Measurements from ENCODE around the gene CDYL. TPM values are rescaled to one million over a fixed set of nuclear protein-coding genes. Genes with fewer than 3 reads are reported as not detected.
A peak's percentile ranks its signal among the peaks of the same experiment; 100 is the strongest.

Gene CDYL
- total RNA-seq, 2 donors from 2014 or later = 55.1 to 58.2 TPM

- WGBS, 2 experiments (ENCODE audit: insufficient coverage in 1 of 2, insufficient read length in 1 of 2) = 20 to 27% methylated on average over 3 to 5 of the region's 7 CpGs
Observed at GRCh38 chr6:4773181-4773580, 3.0 kb upstream of the CDYL start.

GRCh38 chr6:4774296-4774695 is 1.9 kb upstream of the CDYL start:
- WGBS, 2 experiments (ENCODE audit: insufficient coverage in 1 of 2, insufficient read length in 1 of 2) = 17 to 21% methylated on average over 2 to 6 of the region's 6 CpGs
- no peak overlapping the region for H3K9ac ChIP-seq (ENCODE audit: extremely low read depth, low read length, poor library complexity, severe bottlenecking)

More at GRCh38 chr6:4773181-4773580, 3.0 kb upstream of the CDYL start:
- no peaks in the 10 kb centered on the region for H3K4me1 ChIP-seq (ENCODE audit: control insufficient read depth, insufficient read depth, low read length)
- no peak for TF ChIP-seq CTCF (conservative IDR thresholded peaks at IDR 0.05)
- no peak for DNase-seq
- no peaks in the 10 kb centered on the region for H3K27me3 ChIP-seq (ENCODE audit: control insufficient read depth, insufficient read depth, low read length, poor library complexity, severe bottlenecking)
- H3K9ac ChIP-seq (ENCODE audit: extremely low read depth, low read length, poor library complexity, severe bottlenecking) = no peak overlapping the region
- H3K36me3 Mint-ChIP-seq (ENCODE audit: low read depth) = peaks cover 3% of the 10 kb centered on the region
- H3K27me3 Mint-ChIP-seq (ENCODE audit: insufficient read depth) = peaks cover 13% of the 10 kb centered on the region
- no peaks in the 10 kb centered on the region for H3K36me3 ChIP-seq (ENCODE audit: control insufficient read depth, insufficient read depth, low read length)
- H3K9me3 ChIP-seq (ENCODE audit: control insufficient read depth, low read length) = peaks cover 3% of the 10 kb centered on the region
- no peaks in the 10 kb centered on the region for H3K4me1 Mint-ChIP-seq
- peak overlapping the region; percentile 80 for H3K4me3 Mint-ChIP-seq
- H3K9me3 Mint-ChIP-seq = peaks cover 4% of the 10 kb centered on the region
- H3K27ac ChIP-seq (ENCODE audit: low read depth, low read length) = no peak overlapping the region
- no peak overlapping the region for H3K27ac Mint-ChIP-seq
- no peak overlapping the region for H3K4me3 ChIP-seq (ENCODE audit: low read length)

GRCh38 chr6:4774715-4775493 is 1.3 kb upstream of the CDYL start:
- WGBS, 2 experiments (ENCODE audit: insufficient coverage in 1 of 2, insufficient read length in 1 of 2) = 2 to 3% methylated on average over 27 to 47 of the region's 47 CpGs
- H3K9me3 ChIP-seq (ENCODE audit: control insufficient read depth, low read length) = peaks cover 12% of the 10 kb centered on the region
- Mint-ChIP-seq H3K36me3 (ENCODE audit: low read depth) (peaks cover 5% of the 10 kb centered on the region), H3K9me3 (peaks cover 8% of the 10 kb centered on the region), H3K27ac (peak overlapping the region; percentile 76), H3K27me3 (ENCODE audit: insufficient read depth) (peaks cover 27% of the 10 kb centered on the region), H3K4me1 (peaks cover 7% of the 10 kb centered on the region), H3K4me3 (peak overlapping the region; percentile 80)
- H3K4me1 ChIP-seq (ENCODE audit: control insufficient read depth, insufficient read depth, low read length) = no peaks in the 10 kb centered on the region
- H3K36me3 ChIP-seq (ENCODE audit: control insufficient read depth, insufficient read depth, low read length) = no peaks in the 10 kb centered on the region
- H3K27ac ChIP-seq (ENCODE audit: low read depth, low read length) = no peak overlapping the region
- H3K4me3 ChIP-seq (ENCODE audit: low read length) = peak overlapping the region; percentile 82
- peak overlapping the region; percentile 32 for H3K9ac ChIP-seq (ENCODE audit: extremely low read depth, low read length, poor library complexity, severe bottlenecking)
- DNase-seq = no peak
- H3K27me3 ChIP-seq (ENCODE audit: control insufficient read depth, insufficient read depth, low read length, poor library complexity, severe bottlenecking) = no peaks in the 10 kb centered on the region
- TF ChIP-seq CTCF (conservative IDR thresholded peaks at IDR 0.05) = no peak

More at GRCh38 chr6:4774296-4774695, 1.9 kb upstream of the CDYL start:
- H3K9me3 Mint-ChIP-seq = peaks cover 8% of the 10 kb centered on the region
- peaks cover 24% of the 10 kb centered on the region for H3K27me3 Mint-ChIP-seq (ENCODE audit: insufficient read depth)
- Histone ChIP-seq H3K9me3 (ENCODE audit: control insufficient read depth, low read length) (peaks cover 12% of the 10 kb centered on the region), H3K27ac (ENCODE audit: low read depth, low read length) (no peak overlapping the region), H3K27me3 (ENCODE audit: control insufficient read depth, insufficient read depth, low read length, poor library complexity, severe bottlenecking) (no peaks in the 10 kb centered on the region), H3K4me3 (ENCODE audit: low read length) (peak overlapping the region; percentile 82), H3K4me1 (ENCODE audit: control insufficient read depth, insufficient read depth, low read length) (no peaks in the 10 kb centered on the region), H3K36me3 (ENCODE audit: control insufficient read depth, insufficient read depth, low read length) (no peaks in the 10 kb centered on the region)
- peak; percentile 15 for TF ChIP-seq CTCF (conservative IDR thresholded peaks at IDR 0.05)
- H3K4me1 Mint-ChIP-seq = peaks cover 5% of the 10 kb centered on the region
- H3K36me3 Mint-ChIP-seq (ENCODE audit: low read depth) = peaks cover 5% of the 10 kb centered on the region
- no peak overlapping the region for H3K27ac Mint-ChIP-seq
- peak; percentile 52 for DNase-seq
- peak overlapping the region; percentile 80 for H3K4me3 Mint-ChIP-seq

Data from endodermal cell (in vitro differentiated cells).